ENCODE results near the gene OR52E5.

The OR52E5 gene

DNA sequence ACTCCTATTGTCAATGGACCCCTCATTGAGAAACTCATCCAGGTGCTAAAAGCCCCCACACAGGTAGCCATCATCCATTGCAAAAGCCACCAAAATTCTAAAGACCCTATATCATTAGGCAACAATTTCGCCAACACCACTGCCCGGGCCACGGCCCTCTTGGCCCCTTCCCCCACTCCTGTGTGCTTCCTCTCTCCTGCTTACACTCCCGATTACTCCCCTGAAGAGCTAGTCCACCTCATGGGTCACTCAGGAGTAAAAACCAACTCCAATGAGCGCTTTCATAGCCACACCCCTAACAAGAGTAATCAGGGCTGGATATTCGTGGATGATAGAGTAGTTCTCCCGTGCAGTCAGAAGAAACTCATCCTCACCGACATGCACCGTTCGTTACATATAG is 40.1 kb downstream of the OR52E5 start:
- no peak for DNase-seq (ENCODE audit: low read depth in 2 of 2)

DNA sequence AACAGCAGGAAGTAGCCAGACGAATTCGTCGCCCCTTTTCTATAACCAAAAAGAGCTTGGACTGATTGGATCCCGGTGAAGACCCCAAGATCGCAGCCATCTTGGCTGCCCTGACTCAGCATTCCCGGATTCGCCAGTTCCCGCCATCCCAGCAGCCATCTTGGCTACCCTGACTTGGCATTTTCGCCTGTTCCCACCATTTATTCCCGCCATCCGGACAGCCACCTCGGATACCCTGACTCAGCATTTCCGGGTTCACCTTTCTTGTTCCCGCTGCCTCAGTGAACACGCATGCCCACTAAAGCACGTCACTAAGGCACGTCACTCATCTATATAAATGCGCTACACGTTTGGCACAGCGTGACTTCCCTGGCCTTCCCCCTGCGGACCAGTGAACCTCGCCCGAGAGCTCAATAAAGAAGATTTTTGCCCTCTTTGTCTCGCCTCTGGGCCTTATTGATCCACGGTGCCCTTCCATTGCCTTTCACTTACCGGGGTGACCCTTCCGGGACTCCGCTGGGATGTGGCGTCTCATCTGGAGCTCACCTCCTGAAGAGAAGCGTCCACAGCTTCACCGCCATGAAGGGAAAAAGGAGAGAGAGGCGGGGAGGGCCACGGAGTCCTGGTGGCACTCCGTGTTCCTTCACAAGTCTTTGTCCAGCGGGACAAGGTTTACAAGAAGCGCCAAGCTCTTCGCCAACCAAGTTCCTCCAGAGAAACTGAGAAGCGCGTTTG is 45.0 kb downstream of the OR52E5 start:
- DNase-seq (ENCODE audit: low read depth in 2 of 2) = no peak

DNA sequence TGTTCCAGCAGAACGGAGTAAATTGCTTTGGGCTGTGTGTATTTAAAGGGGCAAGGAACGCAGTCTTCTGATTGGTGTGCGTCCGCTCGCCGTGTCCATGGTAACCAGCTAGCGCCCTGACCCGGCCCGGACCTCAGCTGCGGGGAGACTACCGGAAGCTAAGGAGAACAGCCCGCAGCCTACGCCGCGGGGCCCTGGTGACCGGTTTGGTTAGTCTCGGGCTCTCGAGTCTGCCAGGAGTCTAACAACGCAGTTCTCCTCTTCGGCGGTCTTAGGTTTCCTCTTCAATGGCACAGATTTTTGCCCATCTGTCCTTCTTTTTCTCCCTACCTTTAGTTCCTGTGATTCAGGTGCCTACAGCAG is 45.6 kb downstream of the OR52E5 start:
- DNase-seq (ENCODE audit: low read depth in 2 of 2) = no peak

DNA sequence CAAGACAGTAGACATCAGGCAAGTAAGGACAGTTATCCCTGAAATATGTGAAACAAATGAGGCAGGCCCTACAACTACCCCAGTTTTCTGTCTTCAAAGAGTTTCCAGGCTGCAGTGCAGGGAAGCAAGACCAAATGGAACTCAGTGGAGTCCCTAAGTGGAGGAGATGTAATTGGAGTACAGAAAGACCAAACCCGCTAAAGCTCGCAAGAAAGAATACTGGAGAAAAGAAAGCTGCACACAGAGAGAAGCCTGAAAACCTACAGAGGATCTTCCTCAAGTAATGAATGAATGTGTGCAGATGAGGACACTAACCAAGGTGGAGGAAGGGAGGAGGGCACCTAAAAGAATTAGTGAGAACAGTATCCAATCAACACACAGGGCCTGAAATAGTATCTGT is 47.7 kb downstream of the OR52E5 start:
- no peak for DNase-seq (ENCODE audit: low read depth in 2 of 2)

DNA sequence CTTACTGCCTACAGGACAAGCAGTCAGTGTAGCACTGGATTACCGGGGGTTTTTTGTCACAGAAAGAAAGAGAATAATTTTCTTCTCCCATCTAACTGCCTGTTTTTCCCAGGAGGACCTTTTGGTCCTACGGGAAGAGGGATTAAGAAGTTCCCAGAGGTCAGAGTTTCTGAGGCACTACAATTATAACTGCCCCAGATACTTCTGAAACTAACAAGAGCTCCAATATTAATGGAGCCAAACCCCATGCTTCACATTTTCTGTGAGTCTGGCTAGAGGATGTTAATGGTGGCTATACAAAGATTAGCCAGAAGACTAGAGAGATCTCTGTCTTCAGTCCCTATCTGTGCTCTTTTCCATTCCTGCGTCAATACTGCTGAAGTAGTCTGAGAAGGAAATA is 48.9 kb downstream of the OR52E5 start, which contains the start of gene OR56A3:
TSS of gene OR56A3 (plus strand) at position 301 of the 400 bp plus-strand sequence. CDS start 5,096 bp downstream, outside the sequence.
- DNase-seq (ENCODE audit: low read depth in 2 of 2) = no peak
